ENCODE measurements around the gene TNFRSF14.
A peak's percentile ranks its signal among the peaks of the same experiment; 100 is the strongest.

Gene TNFRSF14

GRCh38 chr1:2534687-2535441, 21.3 kb upstream of the TNFRSF14 start:
- H3K4me3 ChIP-seq, result no peak overlapping the region
- H3K27ac ChIP-seq, result peak overlapping the region in 6 of 21 experiments; percentile 4 to 83 (median 37)

GRCh38 chr1:2535455-2535854, 20.7 kb upstream of the TNFRSF14 start:
- Histone ChIP-seq H3K27ac (peak overlapping the region in 1 of 21 experiments; percentile 45), H3K4me3 (no peak overlapping the region)

DNA sequence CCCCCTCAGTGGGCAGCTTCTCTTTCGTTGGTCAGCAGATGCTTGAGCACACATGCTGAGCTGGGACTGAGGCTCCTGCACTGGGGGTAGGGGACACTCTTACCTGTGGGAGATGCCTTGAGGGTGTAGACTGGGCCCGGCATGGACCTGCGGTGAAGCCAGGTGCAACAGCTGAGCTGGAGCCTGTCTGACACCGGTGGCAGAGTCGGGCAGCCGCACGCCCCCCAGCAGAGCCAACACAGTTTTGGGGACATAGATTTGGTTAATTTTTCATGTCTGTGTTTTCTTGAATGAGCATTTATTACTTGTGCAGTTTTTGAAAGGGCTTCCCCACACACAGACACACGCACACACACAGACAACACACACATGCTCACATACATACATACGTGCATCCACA, 20.2 kb upstream of the TNFRSF14 start:
- no peak overlapping the region for H3K4me3 ChIP-seq
- no peak overlapping the region for H3K27ac ChIP-seq

DNA sequence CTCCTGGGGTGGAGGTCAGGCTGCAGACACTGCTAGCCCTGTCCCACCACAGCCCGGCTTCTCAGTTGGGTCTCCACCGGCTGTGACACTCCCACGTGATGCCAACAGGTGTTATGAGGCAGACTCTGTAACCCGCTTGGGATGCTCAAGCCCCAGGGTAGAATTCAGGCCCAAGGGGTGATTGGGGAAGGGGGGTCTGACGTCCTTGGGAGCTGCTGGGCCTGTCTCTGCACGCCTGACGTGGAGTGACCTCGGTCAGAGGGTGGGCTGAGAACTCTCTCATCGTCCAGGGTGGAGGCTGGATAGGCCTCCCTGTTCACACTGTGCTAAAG, 18.4 kb upstream of the TNFRSF14 start:
- Histone ChIP-seq H3K4me3 (no peak overlapping the region), H3K27ac (no peak overlapping the region)

- no peak overlapping the region for H3K4me3 ChIP-seq
- no peak overlapping the region for H3K27ac ChIP-seq
Observed at GRCh38 chr1:2538376-2538775, 17.8 kb upstream of the TNFRSF14 start.

GRCh38 chr1:2538872-2539271, 17.3 kb upstream of the TNFRSF14 start:
- no peak overlapping the region for H3K4me3 ChIP-seq

GRCh38 chr1:2539312-2539907, 16.8 kb upstream of the TNFRSF14 start:
- Histone ChIP-seq H3K4me3 (no peak overlapping the region), H3K27ac (no peak overlapping the region)

More at GRCh38 chr1:2538872-2539271, 17.3 kb upstream of the TNFRSF14 start:
- no peak overlapping the region for H3K27ac ChIP-seq

DNA sequence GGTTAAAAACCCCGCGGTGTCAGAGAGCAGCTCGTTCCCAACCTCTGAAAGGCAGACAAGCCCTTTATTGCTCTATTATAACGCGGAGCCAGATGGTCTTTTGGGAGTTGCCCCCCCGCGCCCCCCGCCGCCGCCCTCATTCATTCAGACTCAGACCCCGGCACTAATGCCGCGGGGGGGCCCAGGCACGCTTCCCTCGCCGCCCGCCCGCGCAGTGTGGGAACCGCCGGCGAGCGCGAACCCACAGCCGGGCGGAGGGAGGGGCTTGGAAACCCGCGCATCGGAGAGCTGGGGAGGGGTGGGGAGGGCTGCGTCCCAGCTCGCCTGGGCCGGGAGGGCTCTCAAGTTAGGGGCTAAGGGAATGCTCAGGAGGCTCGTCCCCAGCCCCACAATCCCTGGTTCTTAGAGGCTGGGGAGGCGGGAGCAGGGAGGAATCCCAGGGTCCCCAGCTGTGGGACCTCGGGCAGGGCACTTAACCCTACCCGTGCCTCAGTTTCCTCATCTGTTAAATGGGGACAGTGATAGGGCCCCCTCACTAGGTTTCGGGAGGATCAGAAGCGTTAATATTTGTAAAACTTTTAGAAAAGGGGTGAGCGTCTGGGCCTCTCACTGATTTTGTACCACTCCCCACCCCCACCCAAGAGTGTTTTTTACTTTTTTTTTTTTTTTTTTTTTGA, 15.2 kb upstream of the TNFRSF14 start:
- no peak overlapping the region for H3K4me3 ChIP-seq

DNA sequence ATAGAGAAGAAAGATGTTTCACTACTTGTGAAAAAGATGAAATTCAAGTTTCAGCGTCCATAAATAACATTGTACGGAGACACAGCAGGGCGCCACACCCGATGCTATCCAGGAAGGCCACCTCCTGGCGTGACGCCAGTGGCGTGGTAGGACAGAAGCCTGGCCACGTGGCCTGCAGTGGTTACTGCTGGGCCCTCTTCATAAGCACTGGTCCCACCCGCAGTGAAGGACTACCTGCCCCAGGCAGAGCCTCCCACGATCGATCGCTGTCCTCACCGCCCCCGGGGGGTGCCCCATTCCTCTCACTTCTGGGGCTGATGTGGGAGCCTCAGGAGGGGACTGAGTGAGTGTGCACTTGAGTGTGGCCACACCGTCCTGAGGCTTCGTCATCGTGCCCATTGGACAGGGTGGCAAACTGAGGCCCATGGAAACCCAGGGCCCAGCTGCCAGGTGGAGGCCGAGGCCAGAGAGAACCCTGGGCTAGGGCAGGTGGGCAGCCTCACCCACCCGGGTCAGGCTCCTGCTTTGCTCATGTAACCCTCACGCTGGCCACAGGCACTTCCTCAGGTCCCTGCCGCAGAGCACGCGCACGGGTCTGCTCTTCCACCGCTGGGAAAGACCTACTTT, 14.4 kb upstream of the TNFRSF14 start:
- Histone ChIP-seq H3K4me3 (no peak overlapping the region), H3K27ac (no peak overlapping the region)

More for the DNA sequence above, 15.2 kb upstream of the TNFRSF14 start:
- H3K27ac ChIP-seq, result no peak overlapping the region

- Histone ChIP-seq H3K27ac (no peak overlapping the region), H3K4me3 (no peak overlapping the region)
Observed at GRCh38 chr1:2542246-2542915, 13.8 kb upstream of the TNFRSF14 start.

- Histone ChIP-seq H3K27ac (peak overlapping the region in 4 of 21 experiments; percentile 17 to 42 (median 28)), H3K4me3 (no peak overlapping the region)
Observed at GRCh38 chr1:2543543-2544092, 12.6 kb upstream of the TNFRSF14 start.

DNA sequence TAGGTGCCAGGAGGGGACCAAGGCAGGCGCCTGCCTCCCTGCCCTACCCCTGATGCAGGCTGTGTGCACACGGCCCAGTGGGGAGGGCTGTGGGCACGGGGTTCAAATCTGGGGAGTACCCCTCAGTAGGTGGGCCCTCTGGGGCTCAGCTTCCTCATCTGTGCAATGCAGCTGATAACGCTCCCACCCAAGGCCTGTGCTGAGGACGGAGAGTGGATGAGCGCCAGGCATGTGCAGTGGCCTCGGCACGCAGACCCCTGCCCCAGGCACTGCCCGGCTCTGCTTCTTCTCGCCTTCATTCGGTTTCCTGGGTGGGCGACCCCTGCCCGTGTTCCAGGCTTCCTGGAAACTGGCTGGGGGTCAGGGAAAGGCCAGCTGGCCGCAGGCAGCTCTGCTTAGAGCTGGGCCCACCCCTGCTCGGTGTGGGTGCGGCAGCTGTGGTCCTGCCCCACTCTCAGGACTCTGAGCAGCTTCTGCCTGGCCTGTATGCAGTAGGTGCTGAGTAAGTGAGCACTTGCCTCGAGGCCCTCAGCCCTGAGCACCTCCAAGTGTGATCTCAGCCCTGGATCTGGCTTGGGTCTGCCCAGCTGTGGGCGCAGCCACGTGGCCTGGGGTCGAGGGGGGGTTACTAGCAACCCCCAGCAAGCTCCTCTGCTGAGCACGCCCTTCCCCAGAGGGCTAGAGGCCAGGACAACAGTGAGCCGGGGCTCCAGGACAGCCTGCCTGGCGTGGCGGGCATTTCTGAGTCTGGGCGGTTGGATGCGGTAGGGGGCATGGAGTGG, 11.9 kb upstream of the TNFRSF14 start:
- peak overlapping the region in 5 of 21 experiments; percentile 19 to 94 (median 63) for H3K27ac ChIP-seq
- no peak overlapping the region for H3K4me3 ChIP-seq

DNA sequence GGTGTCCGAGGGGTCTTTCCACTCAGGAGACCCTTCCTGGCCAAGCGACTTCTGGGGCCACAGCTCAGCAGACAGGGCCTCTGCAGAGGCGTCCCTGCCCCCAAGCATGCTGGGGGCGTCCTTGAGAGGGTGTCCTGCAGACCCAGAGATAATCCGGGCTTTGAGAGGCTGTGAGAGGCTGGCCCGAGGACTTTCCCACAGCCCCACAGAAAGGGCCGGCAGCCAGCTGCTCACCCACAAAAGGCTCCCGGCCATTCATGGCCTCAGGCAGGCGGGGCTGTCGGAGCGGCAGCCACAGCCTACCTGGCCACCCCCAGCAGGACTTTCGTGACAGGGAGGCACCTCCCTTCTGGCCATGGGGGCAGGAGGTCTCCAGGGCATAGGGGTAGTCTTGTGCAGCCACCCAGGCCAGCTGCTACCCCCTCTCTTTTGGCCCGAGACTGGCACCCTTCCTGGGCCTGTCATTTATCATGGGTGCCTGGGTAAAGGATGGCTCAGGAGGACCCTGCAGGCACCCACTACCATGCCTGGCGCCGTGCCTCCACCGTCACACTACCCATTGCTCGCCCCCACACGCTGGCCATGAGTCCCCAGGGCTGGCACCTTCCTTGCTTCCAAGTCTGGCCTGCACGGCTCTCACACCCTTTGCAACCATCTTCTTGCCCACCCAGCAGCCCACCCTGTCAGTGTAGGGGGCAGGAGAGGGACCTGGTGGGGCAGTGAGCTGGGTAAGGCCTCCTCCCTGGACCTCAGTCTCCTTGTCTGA, 11.1 kb upstream of the TNFRSF14 start:
- peak overlapping the region in 13 of 21 experiments; percentile 34 to 100 (median 63) for H3K27ac ChIP-seq
- H3K4me3 ChIP-seq, result no peak overlapping the region

DNA sequence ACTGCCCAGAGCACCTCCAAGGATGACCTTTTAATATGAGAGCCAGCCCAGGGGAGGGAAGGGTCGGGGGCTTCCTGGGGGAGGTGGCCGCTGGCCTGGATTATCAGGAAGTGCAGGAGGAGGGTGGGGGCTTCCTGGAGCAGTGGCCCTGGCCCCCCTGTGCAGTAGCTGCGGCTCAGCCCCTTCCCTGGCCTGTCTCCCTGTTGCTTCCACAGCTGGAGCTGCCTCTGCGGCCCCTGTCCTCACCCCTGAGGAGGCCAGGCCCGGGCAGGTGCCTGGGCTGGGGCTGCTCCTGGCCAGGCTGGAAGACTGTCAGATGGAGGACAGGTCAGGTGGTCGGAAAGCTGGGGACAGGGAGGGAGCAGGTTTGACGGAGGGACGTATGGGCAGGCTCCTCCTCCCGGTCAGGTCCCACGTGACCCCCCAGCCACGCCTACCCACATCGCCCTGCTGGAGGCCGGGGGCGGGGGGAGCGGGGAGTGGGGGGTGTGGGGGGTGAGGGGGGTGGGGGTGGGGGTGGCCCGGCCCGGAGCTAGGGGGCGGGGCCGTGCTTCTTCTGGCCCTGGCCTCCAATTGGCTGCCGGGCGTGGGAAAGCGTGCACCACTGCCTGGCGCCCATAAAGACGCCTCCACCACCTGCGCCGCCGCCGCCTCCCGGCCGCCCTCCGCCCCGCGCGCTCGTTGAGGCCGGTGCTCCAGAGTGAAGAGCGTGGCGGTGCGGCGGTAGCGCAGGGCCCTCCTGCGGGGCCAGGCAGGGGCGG, 10.2 kb upstream of the TNFRSF14 start:
- H3K27ac ChIP-seq, result peak overlapping the region; percentile 33 to 100 (median 94)
- H3K4me3 ChIP-seq, result peak overlapping the region; percentile 42 to 67 (median 48)

GRCh38 chr1:2546515-2547209, 9.5 kb upstream of the TNFRSF14 start:
- peak overlapping the region; percentile 33 to 100 (median 94) for H3K27ac ChIP-seq
- H3K4me3 ChIP-seq, result peak overlapping the region; percentile 42 to 67 (median 48)

- peak overlapping the region in 20 of 21 experiments; percentile 83 to 100 (median 94) for H3K27ac ChIP-seq
- H3K4me3 ChIP-seq, result peak overlapping the region; percentile 42 to 67 (median 48)
Observed at GRCh38 chr1:2547210-2548067, 8.7 kb upstream of the TNFRSF14 start.

Measured in skin epidermis (tissue), 12 donors.